ENCODE results near the gene PYCARD.

DNA sequence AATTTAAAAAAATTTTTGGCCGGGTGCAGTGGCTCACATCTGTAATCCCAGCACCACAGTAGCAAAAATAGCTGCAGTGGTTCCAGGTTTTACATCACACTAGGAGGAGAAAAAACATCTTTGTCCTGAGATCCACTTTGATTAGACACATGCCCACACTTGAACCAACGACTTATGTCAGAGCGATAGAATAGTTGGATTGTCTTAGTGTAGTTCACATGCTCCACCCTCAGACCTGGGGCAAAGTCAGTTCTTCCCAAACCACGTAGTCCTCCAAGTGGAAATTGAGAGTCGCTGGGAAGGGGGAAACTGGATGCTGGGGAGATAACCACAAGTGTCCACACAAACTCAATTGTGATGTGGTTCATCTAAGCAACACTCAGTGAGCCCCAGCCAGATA is 45.8 kb upstream of the PYCARD start:
- TF ChIP-seq ZNF274 (IDR thresholded peaks at IDR 0.05; ENCODE audit: low read depth, low read length), result no peak
- TF ChIP-seq SUZ12 (IDR thresholded peaks at IDR 0.05; ENCODE audit: extremely low read depth, insufficient read depth, insufficient read length), result no peak

Measured in NT2/D1 (cell line).